ENCODE measurements around the gene CATSPERD.

GRCh38 chr19:5686326-5686646, 34.2 kb upstream of the CATSPERD start:
- no peak for TF ChIP-seq CTCF (IDR thresholded peaks at IDR 0.05; ENCODE audit: low read depth, low read length)
- TF ChIP-seq POLR2A (IDR thresholded peaks at IDR 0.05; ENCODE audit: extremely low read depth, insufficient read length) = no peak
- TF ChIP-seq MYC (IDR thresholded peaks at IDR 0.05; ENCODE audit: low read depth, low read length) = no peak
- TF ChIP-seq, protein P1, sequence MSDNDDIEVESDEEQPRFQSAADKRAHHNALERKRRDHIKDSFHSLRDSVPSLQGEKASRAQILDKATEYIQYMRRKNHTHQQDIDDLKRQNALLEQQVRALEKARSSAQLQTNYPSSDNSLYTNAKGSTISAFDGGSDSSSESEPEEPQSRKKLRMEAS (IDR thresholded peaks at IDR 0.05; ENCODE audit: low read depth, low read length) = no peak
